Left lung (tissue), 10 donors: ENCODE data around the gene MRPL40. TPM values are rescaled to one million over a fixed set of nuclear protein-coding genes. Genes with fewer than 3 reads are reported as not detected.
"Not testable (repeated sequence)": the region's sequence is repeated elsewhere in the genome, so short reads cannot be mapped to it uniquely, and the experiment has no call there.

Experiments used
- ATAC-seq: fragments of 200-7000 bp; cut with Tn5 transposase; one replicate; pipeline ENCODE4 v1.9.1; 2020; ENCODE audit warnings: moderate library complexity
- DNase-seq, 4 donors: peaks; one replicate each; pipeline ENCODE4 v3.0.0-alpha.2; 2013 to 2020
- H3K27ac ChIP-seq, 2 donors: fragments of 200-600 bp; sonication (generic) in 1 of 2; one replicate each; pipeline versions ENCODE4 v1.5.0 to v1.8.0; 2020 to 2021
- H3K27me3 ChIP-seq, 2 donors: fragments of 200-600 bp; sonication (generic) in 1 of 2; one replicate each; pipeline versions ENCODE4 v1.5.0 to v1.8.0; 2020 to 2021
- H3K36me3 ChIP-seq, 2 donors: fragments of 200-600 bp; sonication (generic) in 1 of 2; one replicate each; pipeline versions ENCODE4 v1.5.0 to v1.8.0; 2020 to 2021
- H3K4me1 ChIP-seq, 2 donors: fragments of 200-600 bp; one replicate each; pipeline ENCODE4 v1.8.0; 2021
- H3K4me3 ChIP-seq, 2 donors: fragments of 200-600 bp; sonication (generic) in 1 of 2; one replicate each; pipeline versions ENCODE4 v1.5.0 to v1.8.0; 2020 to 2021; ENCODE audit warnings: mild to moderate bottlenecking in 1 of 2
- H3K9me3 ChIP-seq, 2 donors: fragments of 200-600 bp; sonication (generic) in 1 of 2; one replicate each; pipeline versions ENCODE4 v1.5.0 to v1.8.0; 2020 to 2021
- intact Hi-C, 2 donors: fragments of 100-400 bp; cut with DNase I; formaldehyde crosslinking; loops; one replicate each; pipeline versions ENCODE4 v1.11.2 to v1.14.2; 2022
- polyA plus RNA-seq, 6 donors: library from polyadenylated mRNA; unstranded; fragments of 120-200 nt; gene quantifications; one replicate each; pipeline ENCODE4 v1.2.1, GENCODE V29; 2013; ENCODE audit not compliant: insufficient read length in 6 of 6
- total RNA-seq, 2 donors: library from RNA; stranded (reverse); fragmentation: NEBNext Ultra II Directional; extraction: Animal tissue kit (Norgen Biotek cat#: 25700); gene quantifications; one replicate each; pipeline ENCODE4 v1.2.1, GENCODE V29; 2021
- TF ChIP-seq, protein P1 (sequence below), 2 donors: fragments of 200-600 bp; sonication (generic) in 1 of 2; IDR thresholded peaks; one replicate each; pipeline versions ENCODE4 v1.5.0 to v1.8.0; 2021; ENCODE audit warnings: antibody characterized with exemption in 2 of 2
- donor health status: DM: no; HTN: yes; CAD: no.
- donor health status: DM: no; HTN: no; CAD: no.

Gene MRPL40
- total and polyA plus RNA-seq, 8 donors: 21.9 to 42.6 (median 38.5) TPM

DNA sequence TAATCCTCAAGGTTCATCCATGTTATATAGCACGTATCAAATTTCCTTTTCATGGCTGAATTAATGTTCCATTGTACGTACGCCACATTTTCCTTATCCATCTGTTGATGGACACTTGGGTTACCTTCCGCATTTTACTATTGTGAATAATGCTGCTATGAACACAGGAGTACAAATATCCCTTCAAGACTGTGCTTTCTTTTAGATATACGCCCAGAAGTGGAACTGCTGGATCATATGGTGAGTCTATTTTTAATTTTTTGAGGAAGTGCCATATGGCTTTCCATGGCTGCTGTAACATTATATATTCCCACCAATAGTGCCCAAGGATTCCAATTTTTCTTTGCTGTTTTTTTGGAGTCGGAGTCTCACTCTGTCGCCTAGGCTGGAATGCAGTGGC, 6.0 kb downstream of the MRPL40 start:
- no peak for ATAC-seq
- peaks cover 0 to 59% of the 10 kb centered on the region in 2 donors for H3K36me3 ChIP-seq
- no peak overlapping the region for H3K27ac ChIP-seq
- intact Hi-C loops: no loop called here
- peaks cover 0 to 6% of the 10 kb centered on the region in 2 donors for H3K4me1 ChIP-seq
- no peaks in the 10 kb centered on the region for H3K27me3 ChIP-seq
- DNase-seq: no peak
- no peaks in the 10 kb centered on the region for H3K9me3 ChIP-seq
- H3K4me3 ChIP-seq: no peak overlapping the region
- TF ChIP-seq, protein P1, sequence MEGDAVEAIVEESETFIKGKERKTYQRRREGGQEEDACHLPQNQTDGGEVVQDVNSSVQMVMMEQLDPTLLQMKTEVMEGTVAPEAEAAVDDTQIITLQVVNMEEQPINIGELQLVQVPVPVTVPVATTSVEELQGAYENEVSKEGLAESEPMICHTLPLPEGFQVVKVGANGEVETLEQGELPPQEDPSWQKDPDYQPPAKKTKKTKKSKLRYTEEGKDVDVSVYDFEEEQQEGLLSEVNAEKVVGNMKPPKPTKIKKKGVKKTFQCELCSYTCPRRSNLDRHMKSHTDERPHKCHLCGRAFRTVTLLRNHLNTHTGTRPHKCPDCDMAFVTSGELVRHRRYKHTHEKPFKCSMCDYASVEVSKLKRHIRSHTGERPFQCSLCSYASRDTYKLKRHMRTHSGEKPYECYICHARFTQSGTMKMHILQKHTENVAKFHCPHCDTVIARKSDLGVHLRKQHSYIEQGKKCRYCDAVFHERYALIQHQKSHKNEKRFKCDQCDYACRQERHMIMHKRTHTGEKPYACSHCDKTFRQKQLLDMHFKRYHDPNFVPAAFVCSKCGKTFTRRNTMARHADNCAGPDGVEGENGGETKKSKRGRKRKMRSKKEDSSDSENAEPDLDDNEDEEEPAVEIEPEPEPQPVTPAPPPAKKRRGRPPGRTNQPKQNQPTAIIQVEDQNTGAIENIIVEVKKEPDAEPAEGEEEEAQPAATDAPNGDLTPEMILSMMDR (IDR thresholded peaks at IDR 0.05): no peak

DNA sequence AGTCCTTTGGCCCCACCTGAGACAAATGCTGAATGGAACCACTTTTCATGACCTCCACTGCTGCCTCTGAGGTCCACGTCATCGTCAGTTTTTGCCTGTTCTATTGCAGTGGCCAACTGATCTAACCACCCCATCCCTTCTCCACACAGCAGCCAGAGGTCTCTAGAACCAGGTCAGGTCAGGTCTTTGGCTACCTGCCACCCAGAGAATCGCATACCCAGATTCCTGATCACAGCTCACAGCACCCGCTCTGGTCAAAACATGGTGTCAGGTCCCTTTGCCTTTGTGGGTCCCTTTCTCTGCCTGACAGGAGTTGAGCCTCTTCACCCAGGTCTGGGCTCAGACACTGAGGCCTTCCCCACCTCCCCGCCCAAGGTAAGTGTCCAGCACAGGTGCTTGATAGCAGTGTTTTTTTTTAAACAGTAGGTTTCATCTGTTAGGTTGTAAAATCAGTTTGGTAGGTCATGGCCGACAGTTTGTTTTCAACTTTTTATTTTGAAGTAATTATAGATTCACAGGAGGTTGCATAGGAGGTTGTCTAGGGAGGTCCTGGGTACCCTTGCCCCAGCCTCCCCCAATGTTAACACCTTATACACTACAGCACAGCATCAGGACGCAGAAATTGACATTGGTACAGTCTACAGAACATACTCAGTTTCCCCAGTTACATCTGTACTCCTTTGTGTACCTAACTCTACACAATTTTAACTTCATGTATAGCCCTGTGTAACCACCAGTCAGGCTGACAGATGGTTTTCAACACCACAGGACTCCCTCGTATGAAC, 8.3 kb downstream of the MRPL40 start:
- H3K27me3 ChIP-seq: no peaks in the 10 kb centered on the region
- DNase-seq (no peak), ATAC-seq (no peak)
- TF ChIP-seq, protein P1 (IDR thresholded peaks at IDR 0.05): no peak
- H3K9me3 ChIP-seq: no peaks in the 10 kb centered on the region
- intact Hi-C loops: no loop called here
- H3K27ac ChIP-seq: no peak overlapping the region
- peaks cover 0 to 12% of the 10 kb centered on the region in 2 donors for H3K4me1 ChIP-seq
- H3K36me3 ChIP-seq: peaks cover 0 to 58% of the 10 kb centered on the region in 2 donors
- no peak overlapping the region for H3K4me3 ChIP-seq

DNA sequence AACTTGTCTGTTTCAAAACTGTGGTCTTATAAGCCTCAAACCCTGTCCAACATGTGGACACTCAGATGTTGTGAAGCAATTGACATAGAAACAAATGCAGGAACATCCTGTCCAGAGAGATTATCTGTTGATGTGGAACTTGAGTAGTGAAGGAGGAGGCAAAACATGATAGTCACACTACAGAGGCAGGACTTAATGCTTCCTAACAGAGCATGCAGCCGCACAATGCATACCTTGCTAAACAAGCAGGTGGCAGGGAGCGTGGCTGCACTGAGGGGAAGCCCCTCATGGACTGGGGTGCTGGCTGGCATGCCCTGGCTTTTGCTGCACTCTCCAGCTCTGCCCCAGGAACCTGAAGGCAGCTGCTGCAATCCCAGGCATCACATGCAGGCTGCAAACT, 9.8 kb downstream of the MRPL40 start:
- Histone ChIP-seq H3K4me1 (peaks cover 7 to 24% of the 10 kb centered on the region in 2 donors), H3K36me3 (peaks cover 0 to 43% of the 10 kb centered on the region in 2 donors), H3K9me3 (no peaks in the 10 kb centered on the region), H3K4me3 (no peak overlapping the region), H3K27ac (no peak overlapping the region), H3K27me3 (no peaks in the 10 kb centered on the region)
- TF ChIP-seq, protein P1 (IDR thresholded peaks at IDR 0.05): no peak
- ATAC-seq (no peak), DNase-seq (no peak)
- intact Hi-C loops: no loop called here

DNA sequence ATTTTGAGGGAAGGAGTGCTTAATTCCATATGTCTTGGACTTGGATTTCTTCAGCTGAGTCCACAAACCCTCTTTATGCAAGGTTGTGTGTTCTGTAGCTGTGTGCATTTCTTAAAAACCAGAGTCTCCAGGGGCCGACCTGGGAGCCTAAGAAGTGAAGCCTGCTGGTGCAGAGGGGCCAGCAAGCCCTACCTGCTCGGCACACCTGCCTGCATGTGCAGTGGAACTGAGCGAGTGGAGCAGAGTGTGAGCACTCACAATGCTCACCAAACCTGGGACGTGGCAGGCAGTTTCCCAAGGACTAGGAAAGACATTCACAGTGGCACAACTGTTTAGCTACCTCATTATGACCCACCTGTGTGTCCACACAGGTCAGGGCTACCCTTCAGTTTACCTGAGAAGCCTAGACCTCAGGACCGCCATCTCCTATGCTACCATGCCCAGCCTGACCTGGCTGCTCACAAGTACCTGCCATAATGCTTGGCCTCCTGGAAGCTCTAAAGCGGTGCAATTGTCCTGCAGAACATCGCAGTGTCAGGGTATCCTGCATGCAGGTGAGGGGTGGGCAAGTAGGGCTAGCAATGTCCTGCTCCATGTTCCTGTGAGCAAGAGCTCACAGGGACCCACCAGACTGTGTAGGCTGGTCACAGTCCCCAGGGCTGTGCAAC, 11.3 kb downstream of the MRPL40 start:
- Histone ChIP-seq H3K4me3 (no peak overlapping the region), H3K4me1 (peaks cover 7 to 34% of the 10 kb centered on the region in 2 donors), H3K36me3 (peaks cover 0 to 41% of the 10 kb centered on the region in 2 donors), H3K27me3 (no peaks in the 10 kb centered on the region), H3K9me3 (no peaks in the 10 kb centered on the region), H3K27ac (no peak overlapping the region)
- ATAC-seq (no peak), DNase-seq (no peak)
- intact Hi-C loops: no loop called here
- TF ChIP-seq, protein P1 (IDR thresholded peaks at IDR 0.05): no peak

DNA sequence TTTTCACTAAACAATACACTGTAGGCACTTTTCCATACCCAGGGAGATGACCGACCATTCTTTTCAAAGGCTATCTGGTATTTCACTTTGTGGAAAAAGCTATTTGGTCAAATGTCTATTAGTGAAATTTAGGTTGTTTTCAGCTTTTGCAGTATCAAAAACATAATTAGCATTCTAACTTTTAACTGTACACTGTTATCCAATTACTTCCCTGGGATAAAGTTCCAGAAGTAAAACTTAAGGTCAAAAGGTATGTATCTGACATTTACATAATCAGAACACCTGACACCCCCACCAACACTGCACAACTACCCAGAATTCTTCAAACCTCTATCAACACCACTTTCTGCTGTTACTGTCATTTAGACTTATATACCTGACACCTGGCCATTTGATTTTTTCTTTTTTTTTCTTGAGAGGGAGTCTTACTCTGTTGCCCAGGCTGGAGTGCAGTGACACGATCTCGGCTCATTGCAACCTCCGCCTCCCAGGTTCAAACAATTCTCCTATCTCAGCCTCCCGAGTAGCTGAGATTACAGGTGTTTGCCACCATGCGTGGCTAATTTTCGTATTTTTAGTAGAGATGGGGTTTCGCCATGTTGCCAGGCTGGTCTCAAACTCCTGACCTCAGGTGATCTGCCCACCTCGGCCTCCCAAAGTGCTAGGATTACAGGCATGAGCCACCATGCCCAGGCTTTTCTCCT, 13.1 kb downstream of the MRPL40 start:
- H3K27me3 ChIP-seq, H3K4me3 ChIP-seq, DNase-seq, H3K9me3 ChIP-seq, intact Hi-C loops, ATAC-seq, H3K27ac ChIP-seq: not testable (repeated sequence)
- peaks cover 7 to 35% of the 10 kb centered on the region in 2 donors for H3K4me1 ChIP-seq
- H3K36me3 ChIP-seq: peaks cover 0 to 40% of the 10 kb centered on the region in 2 donors
